NCI-H128 (cell line): ENCODE data around the gene PIGN.

Experiments used
- DNase-seq: peaks from one replicate; lab custom pipeline; 2025; ENCODE audit not compliant: unreplicated experiment; lab: John Stamatoyannopoulos, UW

PIGN gene, protein sequence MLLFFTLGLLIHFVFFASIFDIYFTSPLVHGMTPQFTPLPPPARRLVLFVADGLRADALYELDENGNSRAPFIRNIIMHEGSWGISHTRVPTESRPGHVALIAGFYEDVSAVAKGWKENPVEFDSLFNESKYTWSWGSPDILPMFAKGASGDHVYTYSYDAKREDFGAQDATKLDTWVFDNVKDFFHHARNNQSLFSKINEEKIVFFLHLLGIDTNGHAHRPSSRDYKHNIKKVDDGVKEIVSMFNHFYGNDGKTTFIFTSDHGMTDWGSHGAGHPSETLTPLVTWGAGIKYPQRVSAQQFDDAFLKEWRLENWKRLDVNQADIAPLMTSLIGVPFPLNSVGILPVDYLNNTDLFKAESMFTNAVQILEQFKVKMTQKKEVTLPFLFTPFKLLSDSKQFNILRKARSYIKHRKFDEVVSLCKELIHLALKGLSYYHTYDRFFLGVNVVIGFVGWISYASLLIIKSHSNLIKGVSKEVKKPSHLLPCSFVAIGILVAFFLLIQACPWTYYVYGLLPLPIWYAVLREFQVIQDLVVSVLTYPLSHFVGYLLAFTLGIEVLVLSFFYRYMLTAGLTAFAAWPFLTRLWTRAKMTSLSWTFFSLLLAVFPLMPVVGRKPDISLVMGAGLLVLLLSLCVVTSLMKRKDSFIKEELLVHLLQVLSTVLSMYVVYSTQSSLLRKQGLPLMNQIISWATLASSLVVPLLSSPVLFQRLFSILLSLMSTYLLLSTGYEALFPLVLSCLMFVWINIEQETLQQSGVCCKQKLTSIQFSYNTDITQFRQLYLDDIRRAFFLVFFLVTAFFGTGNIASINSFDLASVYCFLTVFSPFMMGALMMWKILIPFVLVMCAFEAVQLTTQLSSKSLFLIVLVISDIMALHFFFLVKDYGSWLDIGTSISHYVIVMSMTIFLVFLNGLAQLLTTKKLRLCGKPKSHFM

DNA sequence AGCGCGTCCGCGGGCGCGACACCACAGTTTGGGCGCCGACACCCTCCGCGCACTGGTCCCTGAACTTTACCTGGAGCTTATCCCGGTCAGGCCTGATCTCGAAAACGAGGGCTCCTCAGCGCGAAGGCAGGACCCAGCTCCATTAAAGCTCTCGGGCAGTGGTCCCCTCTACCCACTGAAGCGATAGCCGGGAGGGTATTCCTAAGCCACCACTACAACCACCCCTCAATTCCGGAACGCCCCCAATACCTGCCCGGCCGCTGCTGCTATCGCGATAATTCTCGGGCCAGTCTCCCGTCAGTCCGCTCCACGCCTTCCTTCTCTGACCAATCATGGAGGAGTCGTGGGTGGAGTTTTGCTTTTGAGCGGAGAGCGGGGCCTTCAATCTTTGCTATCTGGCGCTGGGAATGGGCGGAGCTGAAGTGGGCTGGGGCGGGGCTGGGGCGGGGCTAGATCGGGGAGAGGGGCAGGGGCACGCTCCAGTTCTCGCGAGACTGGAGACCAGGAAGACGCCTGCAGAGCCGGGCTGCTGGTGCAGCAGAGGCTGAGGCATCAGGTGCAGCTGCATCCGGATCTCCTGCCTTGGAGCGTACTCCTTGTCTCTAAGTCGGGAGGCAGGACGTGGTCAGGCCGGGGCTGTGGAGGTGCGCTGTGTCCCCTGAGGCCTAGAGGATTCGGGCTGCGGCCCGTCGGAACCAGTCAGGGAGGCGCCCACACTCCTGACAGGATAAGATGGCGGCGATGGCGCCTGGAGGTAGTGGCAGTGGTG lies at the start of gene PIGN, which contains the start of gene RELCH:
TSS of gene PIGN (minus strand) at position 283 of the 769 bp plus-strand sequence. CDS start 25,703 bp downstream, outside the sequence.
TSS of gene RELCH (plus strand) at position 482 of the 769 bp plus-strand sequence. CDS start at position 733, 251 bp downstream.
- DNase-seq, result peak; percentile 98

DNA sequence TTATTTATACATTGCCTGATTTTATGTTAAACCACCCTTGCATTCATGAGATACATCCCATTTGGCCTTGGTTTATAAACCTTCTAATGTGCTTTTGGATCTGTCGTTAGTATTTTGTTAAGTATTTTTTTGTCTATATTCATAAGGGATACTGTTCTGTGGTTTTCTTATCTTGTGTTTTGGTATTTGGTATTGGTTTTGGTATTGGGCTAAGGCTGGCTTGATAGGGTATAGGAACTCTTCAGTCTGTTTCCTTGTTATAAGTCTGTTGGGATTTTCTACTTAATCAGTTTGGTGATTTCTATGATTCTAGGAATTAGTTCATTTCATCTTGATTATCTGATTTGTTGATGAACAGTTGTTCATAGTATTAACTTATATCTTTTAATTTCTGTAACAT lies 49.4 kb upstream of the PIGN start:
- DNase-seq, result no peak

DNA sequence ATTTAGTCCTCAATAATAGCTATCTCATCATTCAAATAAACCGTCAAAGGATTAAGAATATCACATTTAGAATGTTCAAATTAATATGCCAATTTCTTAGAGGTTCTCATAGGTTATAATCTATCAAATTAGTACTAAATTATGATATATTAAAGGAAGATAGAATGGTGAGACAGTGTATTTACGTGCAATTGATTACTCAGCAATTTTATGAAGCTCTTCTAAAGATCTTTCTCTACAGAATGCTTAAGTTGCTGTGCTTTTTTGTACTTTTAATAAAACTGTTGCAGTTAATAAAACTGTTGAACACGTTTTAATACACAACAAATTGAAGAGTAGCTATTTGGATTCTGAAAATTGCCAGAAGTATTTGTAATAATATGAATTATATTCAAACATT lies 39.2 kb upstream of the PIGN start:
- DNase-seq, result no peak

DNA sequence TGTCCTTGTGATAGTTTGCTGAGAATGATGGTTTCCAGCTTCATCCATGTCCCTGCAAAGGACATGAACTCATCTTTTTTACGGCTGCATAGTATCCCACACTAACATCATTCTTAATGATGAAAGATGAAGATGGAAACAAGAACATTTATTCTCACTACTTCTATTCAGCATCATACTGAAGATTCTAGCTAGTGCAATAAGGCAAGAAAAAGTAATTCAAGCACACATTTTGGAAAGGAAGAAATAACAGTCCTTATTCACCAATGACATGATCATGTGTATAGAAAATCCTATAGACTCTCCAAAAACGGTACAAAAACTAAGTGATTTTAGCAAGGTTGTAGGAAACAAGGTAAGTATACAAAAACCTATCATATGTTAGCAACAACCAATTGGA lies 37.4 kb upstream of the PIGN start:
- DNase-seq, result no peak

DNA sequence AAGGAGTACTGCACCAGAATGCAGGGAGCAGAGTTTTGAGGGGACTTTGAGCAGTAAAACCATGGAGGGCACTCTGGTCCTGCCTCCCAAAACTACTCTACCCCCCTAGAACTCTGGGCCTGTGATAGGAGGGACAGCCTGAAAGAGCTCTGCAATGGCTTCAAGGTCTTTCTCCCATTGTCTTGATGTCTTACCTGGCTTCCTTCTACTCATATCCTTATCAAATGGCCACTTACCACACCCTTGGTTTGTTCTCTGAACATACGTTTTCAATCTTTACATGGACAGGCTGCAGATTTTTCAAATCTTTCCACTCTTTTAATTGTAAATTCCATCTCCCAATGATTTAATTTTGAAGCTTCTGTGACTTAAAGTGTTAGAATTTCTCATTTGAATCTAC lies 27.9 kb upstream of the PIGN start:
- DNase-seq, result no peak

DNA sequence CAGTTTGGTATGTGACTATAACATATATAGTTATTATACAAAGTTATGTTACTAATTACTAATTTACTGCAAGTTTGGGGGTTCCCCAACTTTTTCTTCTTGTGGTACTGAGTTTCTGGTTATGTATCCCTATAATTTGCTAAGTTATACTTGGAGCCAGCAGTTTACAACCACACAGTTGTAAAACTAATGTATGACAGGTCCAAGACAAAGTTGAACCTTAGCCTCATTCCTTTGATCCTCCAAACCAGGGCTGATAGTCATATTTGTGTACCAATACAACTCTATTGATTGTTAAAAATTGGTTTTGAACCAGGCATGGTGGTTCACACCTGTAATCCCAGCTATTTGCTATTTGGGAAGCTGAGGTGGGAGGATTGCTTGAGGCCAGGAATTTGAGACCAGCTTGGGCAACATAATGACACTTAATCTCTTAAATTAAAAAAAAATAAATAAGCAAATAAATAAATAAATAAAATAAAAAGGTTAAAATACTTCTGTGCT lies 24.5 kb upstream of the PIGN start:
- no peak for DNase-seq

DNA sequence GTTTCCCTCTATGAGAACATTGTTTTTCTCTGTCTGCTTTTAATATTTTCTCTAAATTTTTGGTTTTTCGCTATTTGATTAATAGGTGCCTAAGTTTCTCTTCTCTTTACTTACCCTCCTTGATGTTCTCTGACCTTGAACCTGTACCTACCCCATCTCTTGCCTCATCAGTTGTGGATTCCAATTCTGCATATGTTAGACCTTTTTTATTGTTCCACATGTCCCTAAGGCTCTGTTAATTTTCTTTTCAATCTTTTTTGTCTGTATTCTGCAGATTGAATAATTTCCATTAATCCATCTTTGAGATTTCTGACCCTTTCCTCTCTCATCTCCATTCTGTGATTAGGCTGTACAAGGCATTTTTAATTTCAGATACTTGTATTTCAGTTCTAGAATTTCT lies 23.3 kb upstream of the PIGN start:
- no peak for DNase-seq

DNA sequence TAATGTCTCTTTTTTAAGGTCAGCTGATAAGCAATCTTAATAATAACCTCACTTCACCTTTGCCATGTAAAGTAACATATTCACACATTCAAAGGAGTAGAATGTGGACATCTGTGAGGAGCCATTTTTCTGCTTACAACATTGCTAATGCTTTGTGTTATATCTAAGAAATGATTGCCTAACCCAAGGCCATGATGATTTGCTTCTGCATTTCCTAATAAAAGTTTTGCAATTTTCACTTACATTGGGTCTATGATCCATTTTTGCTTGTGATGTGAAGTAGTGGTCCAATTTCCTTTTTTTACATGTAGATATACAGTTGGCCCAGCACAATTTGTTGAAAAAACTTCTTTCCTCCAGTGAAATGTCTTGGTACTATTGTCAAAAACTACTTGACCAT lies 22.2 kb upstream of the PIGN start:
- DNase-seq, result no peak

DNA sequence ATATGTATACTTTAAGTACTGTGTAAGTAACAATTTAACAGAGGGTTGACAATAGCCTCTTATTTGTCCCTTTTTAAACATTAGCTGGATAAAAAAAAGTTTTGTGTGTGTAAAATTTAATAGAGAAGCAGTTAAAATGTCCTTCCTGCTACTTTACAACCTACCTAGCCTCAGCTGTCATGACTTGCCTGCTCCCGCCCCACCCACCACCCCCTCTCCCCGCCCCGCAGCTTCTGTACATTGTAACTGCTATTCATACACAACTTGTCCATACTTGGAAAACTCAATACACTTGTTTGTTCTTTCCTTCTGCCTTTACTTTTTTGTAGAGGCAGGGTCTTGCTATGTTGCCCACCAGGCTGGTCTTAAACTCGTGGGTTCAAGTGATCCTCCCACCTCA lies 19.7 kb upstream of the PIGN start:
- no peak for DNase-seq

DNA sequence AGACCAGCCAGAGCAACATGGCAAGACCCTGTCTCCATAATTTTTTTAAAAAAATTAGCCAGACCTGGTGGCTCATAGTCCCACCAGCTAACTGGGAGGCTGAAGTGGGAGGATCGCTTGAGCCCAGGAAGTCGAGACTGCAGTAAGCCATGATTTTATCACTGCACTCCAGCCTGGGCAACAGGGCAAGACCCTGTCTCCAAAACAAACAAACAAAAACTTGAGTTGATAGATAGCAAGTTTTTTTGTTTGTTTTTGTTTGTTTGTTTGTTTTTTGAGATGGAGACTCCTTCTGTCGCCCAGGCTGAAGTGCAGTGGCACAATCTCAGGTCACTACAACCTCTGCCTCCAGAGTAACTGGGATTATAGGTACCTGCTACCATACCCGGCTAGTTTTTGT lies 19.0 kb upstream of the PIGN start:
- DNase-seq, result no peak

DNA sequence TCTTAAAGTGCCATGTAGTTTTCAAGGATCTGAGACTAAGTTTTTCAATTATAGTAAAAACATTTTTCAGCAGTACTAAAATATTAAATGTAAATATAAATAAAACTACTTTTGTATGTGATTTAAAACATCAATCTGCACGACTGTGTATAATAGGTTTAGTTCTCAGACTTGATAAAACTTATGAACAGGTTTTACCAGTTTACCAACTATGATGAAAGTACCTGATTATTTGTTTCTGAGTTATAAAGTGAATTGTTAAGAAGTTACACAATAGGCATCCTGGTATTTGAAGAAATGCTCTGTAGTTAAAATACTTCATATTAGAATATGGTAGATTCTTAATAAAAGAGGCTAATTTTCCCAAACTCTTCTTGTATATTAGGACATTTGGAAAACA lies 15.0 kb upstream of the PIGN start:
- no peak for DNase-seq

DNA sequence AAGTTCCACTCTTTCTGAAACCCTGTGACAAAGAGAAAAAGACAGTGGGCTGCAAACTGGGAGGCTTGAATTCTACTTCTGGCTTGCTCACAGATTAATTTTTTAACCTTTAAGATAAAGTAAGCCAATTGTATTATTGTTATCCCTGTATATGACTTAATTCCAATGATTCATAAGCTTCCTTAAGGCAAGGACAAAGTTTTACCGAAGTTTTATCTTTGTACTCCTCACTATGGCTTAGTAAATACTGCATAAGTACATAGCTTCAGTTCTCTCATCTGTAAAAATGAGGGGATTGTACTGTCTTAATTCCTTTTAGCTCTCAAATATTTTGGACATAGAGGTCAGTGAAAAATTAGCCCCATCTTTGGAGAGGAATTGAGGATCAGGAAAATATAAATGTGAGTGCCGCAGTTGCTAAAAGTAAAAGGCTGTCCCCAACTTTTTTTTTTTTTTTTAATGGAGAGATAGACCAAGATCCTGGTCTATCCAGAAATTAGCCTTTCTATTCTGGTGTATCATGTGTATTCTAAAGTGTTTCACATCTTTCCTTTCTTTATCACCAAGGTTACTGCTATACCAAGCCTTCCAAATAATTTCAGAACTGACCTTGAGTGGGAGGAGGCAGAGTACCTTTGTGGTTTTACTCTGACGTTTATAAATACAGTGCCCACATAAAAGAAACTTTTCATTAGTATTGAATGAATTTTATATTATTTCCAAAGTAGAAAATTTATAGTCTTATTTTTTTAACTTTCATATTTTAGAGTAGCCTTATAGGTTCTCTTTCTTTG lies 13.5 kb upstream of the PIGN start:
- DNase-seq, result no peak

DNA sequence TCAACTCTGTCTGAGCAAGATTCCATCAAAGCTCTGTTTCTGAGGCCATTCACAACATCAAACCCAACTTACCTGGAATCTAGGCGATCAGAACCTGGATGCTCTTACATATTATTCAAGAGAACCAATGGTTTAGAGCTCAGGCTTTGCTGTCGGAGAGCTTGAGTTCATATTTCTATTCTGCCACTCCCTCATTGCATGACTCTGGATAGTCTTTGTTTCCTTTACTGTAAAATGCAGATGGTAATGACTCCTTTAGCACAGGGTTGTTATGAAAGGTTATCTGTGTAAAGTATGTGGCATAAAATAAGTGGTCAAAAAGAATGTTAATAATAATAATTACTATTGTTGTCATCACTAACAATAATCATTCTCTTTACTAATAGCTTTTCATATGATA lies 12.8 kb upstream of the PIGN start:
- no peak for DNase-seq

DNA sequence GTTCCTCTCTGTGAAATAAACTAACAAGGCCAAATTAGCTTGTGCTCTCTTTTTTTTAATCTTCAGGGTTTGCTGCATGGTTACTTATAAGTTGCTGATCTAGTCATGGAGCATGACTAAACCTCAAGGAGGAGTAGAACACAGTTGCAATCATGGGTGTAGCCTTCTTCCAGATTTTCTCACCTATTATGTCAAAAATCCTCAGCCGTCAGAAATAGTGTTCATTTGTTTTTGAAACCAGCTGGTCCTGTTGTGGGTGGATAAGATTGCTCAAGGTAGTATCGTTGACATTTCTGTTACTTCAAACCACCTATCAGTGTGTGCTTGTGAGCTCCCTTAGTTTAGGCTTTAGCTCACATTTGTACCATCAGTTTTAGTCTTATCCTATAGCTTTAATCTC lies 11.4 kb upstream of the PIGN start:
- no peak for DNase-seq

DNA sequence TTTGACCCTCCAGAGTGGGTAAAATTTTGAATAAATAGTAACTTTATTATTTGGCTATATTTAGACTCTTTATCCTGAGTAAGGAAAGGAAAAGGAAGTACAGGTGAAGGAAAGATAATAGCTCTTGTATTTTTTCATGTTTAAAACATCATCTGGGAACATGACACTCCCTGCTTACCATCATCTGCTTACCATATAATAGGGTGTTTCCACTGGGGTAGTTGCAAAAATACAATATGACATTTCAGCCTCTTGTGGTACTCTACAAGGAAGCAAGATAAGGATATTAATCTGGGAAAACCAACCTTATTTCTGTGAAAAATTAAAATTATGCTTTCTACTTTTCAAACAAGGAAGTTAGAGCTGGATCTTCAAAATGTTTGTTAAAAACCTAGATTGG lies 10.1 kb upstream of the PIGN start:
- no peak for DNase-seq

DNA sequence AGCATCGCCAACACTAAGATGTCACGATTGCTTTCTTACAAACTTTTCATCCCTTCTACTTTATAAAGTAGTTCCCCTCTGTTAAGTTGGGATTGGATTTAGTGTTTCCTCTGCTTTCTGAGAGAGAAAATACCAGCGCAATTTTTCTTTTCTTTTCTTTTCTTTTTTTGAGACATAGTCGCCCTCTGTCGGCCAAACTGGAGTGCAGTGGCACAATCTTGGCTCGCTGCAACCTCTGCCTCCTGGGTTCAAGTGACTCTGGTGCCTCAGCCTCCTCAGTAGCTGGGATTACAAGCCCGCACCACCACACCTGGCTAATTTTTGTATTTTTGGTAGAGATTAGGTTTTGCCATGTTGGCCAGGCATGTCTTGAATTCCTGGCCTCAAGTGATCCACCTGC lies 9.2 kb upstream of the PIGN start:
- DNase-seq, result no peak

DNA sequence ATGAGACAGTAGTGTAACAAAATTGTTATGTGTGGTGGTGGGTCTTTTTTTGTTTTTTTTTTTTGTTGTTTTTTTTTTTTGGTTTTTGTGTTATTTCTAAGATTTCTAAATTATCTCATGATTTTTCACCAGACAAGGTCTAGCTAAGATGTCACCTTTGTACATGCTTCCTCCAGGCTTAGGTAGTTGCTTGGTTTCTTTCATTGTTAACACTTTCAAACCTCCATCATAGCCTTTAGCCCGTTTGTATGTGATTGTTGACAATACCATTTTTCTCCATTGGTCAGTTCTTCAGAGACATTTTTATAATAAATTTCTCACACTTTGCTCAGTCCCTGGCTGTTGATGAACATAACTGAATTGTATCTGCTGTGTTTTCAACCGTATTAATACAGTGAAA lies 2.4 kb upstream of the PIGN start:
- DNase-seq, result no peak

DNA sequence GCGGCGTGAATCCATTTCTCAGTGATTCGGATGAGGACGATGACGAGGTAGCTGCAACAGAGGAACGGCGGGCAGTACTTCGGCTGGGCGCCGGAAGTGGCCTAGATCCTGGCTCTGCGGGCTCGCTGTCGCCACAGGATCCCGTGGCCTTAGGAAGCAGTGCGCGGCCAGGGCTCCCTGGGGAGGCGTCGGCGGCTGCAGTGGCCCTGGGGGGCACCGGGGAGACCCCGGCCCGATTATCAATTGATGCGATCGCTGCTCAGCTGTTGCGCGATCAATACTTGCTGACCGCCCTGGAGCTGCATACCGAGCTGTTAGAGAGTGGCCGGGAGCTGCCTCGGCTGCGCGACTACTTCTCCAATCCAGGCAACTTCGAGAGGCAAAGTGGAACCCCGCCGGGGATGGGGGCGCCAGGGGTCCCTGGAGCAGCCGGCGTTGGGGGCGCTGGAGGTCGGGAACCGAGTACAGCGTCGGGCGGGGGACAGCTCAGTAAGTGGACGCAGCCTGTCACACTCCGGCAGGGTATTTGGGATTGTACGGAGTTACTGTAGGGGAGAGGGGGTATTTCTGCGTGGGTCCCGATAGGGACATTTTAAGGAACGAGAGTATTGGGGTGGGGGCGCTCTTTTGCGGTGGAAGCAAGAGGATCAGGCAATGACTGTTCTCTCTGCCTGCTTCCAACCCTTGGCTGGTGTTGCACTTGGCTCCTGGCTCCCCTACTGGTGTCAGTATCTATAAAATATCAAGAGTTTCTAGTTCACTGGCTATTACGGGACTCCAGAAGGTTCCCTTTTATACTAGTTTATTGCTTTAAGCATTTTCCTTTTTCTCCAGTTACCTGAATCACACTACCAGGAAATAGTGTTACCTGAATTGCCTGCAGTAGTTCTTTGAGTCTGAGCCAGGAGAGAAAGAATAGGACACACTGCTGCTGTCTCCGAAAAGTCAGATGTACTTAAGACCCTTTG lies 971 bp upstream of the PIGN start:
- DNase-seq, result no peak

DNA sequence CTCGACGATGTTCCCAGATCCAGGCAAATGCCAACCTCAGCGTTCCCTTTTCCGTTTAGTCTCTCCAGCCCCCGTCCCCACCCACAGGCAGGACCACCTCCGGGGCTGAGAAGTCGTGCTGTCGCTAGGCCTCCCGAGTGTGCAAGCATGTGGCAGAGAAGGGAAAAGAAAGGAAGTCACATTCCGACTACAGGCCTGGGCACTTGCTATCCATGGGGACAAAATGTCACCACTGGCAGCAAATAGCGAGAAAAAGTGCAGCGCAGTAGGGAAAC lies 420 bp downstream of the PIGN start:
- DNase-seq, result no peak
